Activated CD8-positive, alpha-beta T cell treated with anti-CD3 and anti-CD28 coated beads for 36 hours (primary cell): ENCODE measurements around the gene THAP8. TPM values are rescaled to one million over a fixed set of nuclear protein-coding genes. Genes with fewer than 3 reads are reported as not detected.
A peak's percentile ranks its signal among the peaks of the same experiment; 100 is the strongest.

Experiments used
- ATAC-seq: fragments of 200-7000 bp; cut with Tn5 transposase; one replicate; pipeline ENCODE4 v1.10.0; 2021; ENCODE audit warnings: mild to moderate bottlenecking, moderate library complexity
- CTCF ChIA-PET: fragments of 350-600 bp; sonication (Branson Sonifier 250); formaldehyde crosslinking; loops from one replicate; lab custom pipeline; 2021; ENCODE audit warnings: antibody characterized with exemption; lab: Charles Lee
- POLR2A ChIA-PET: fragments of 350-600 bp; sonication (Branson Sonifier 250); formaldehyde crosslinking; loops from one replicate; lab custom pipeline; 2021; ENCODE audit warnings: antibody characterized with exemption; lab: Charles Lee
- DNase-seq: peaks from one replicate; pipeline ENCODE4 v3.0.0-alpha.2; 2020
- H3K27ac Mint-ChIP-seq: one replicate; pipeline ENCODE4 v1.8.0; 2021; ENCODE audit warnings: mild to moderate bottlenecking, mixed read lengths
- H3K27me3 Mint-ChIP-seq: one replicate; pipeline ENCODE4 v1.8.0; 2021; ENCODE audit warnings: mixed read lengths
- H3K36me3 Mint-ChIP-seq: one replicate; pipeline ENCODE4 v1.8.0; 2021; ENCODE audit warnings: low read depth, mixed read lengths
- H3K4me1 Mint-ChIP-seq: one replicate; pipeline ENCODE4 v1.8.0; 2021; ENCODE audit warnings: low read depth, mixed read lengths
- H3K4me3 Mint-ChIP-seq: one replicate; pipeline ENCODE4 v1.8.0; 2021; ENCODE audit warnings: mild to moderate bottlenecking, moderate library complexity, mixed read lengths
- H3K9me3 Mint-ChIP-seq: one replicate; pipeline ENCODE4 v1.8.0; 2021; ENCODE audit warnings: mixed read lengths
- CTCF ChIP-seq: fragments of 200-600 bp; IDR thresholded peaks from one replicate; pipeline ENCODE4 v1.8.0; 2022; ENCODE audit warnings: antibody characterized with exemption, mild to moderate bottlenecking
- intact Hi-C: fragments of 100-400 bp; cut with micrococcal nuclease; formaldehyde crosslinking; loops from one replicate; pipeline ENCODE4 v1.10.0; 2022
- total RNA-seq, 2 experiments: library from RNA; stranded (reverse); gene quantifications; one replicate each; pipeline ENCODE4 v1.2.3, GENCODE V29; 2021

THAP8 gene
- total RNA-seq = 1 to 10 TPM; 3.4 to 3.7 TPM

- CTCF ChIA-PET = interaction anchor here (0.8 to 1.6 kb wide), 6 partner anchors 18 to 105 kb away, joined by 3 to 4 read pairs (median 3); partner anchors contain the start of genes ALKBH6 and TBCB
- Mint-ChIP-seq H3K4me1 (peaks cover 11% of the 10 kb centered on the region), H3K27me3 (no peaks in the 10 kb centered on the region), H3K4me3 (peak within 1 kb of the TSS; percentile 89), H3K27ac (peak within 1 kb of the TSS; percentile 98), H3K36me3 (peaks cover 20% of the 10 kb centered on the region), H3K9me3 (no peaks in the 10 kb centered on the region)
- POLR2A ChIA-PET = interaction anchor here (0.6 to 2.0 kb wide), 6 partner anchors 18 to 151 kb away, joined by 3 to 6 read pairs (median 4); partner anchors contain the start of genes POLR2I and TBCB
- ATAC-seq = peak; percentile 89
- intact Hi-C loops = loop anchor here (5.0 kb wide), 1 partner anchor 63 kb away; the partner anchor contains the start of gene TBCB
- DNase-seq = peak; percentile 100
- TF ChIP-seq CTCF = peak; percentile 45
These were observed at the start of gene THAP8 for GRCh38 chr19:36054119-36054732. TSS of gene THAP8 (minus strand) at chr19:36054285. CDS start at chr19:36054217, 68 bp downstream.

GRCh38 chr19:36103040-36103626 lies 49.0 kb upstream of the THAP8 start:
- H3K27me3 Mint-ChIP-seq = no peaks in the 10 kb centered on the region
- ChIA-PET POLR2A (interaction anchor here (1.0 to 1.4 kb wide), 4 partner anchors 8 to 89 kb away, joined by 3 to 5 read pairs (median 3); partner anchors contain the start of gene ALKBH6), CTCF (interaction anchor here (1.1 to 1.5 kb wide), 3 partner anchors 25 to 67 kb away, joined by 3 to 5 read pairs (median 3); no protein-coding TSS in a partner anchor)
- no peak overlapping the region for H3K27ac Mint-ChIP-seq
- peaks cover 16% of the 10 kb centered on the region for H3K36me3 Mint-ChIP-seq
- no peaks in the 10 kb centered on the region for H3K4me1 Mint-ChIP-seq
- no peak for TF ChIP-seq CTCF
- no peak for ATAC-seq
- H3K4me3 Mint-ChIP-seq = no peak overlapping the region
- intact Hi-C loops = no loop called here
- DNase-seq = no peak
- no peaks in the 10 kb centered on the region for H3K9me3 Mint-ChIP-seq

GRCh38 chr19:36101550-36102327 lies 47.7 kb upstream of the THAP8 start:
- ChIA-PET CTCF (no interaction called here), POLR2A (interaction anchor here (1.3 kb wide), 1 partner anchor 12 kb away, joined by 3 read pairs; no protein-coding TSS in a partner anchor)
- H3K9me3 Mint-ChIP-seq = no peaks in the 10 kb centered on the region
- H3K4me1 Mint-ChIP-seq = no peaks in the 10 kb centered on the region
- no peaks in the 10 kb centered on the region for H3K27me3 Mint-ChIP-seq
- intact Hi-C loops = no loop called here
- TF ChIP-seq CTCF = no peak
- H3K4me3 Mint-ChIP-seq = no peak overlapping the region
- H3K27ac Mint-ChIP-seq = no peak overlapping the region
- H3K36me3 Mint-ChIP-seq = peaks cover 21% of the 10 kb centered on the region
- DNase-seq = no peak
- ATAC-seq = no peak

- POLR2A ChIA-PET = interaction anchor here (0.8 to 1.0 kb wide), 2 partner anchors 11 to 21 kb away, joined by 4 read pairs; partner anchors contain the start of gene OVOL3
- CTCF ChIA-PET = no interaction called here
- TF ChIP-seq CTCF = no peak
- no peaks in the 10 kb centered on the region for H3K9me3 Mint-ChIP-seq
- DNase-seq (no peak), ATAC-seq (no peak)
- H3K4me3 Mint-ChIP-seq = no peak overlapping the region
- no peak overlapping the region for H3K27ac Mint-ChIP-seq
- intact Hi-C loops = no loop called here
- H3K36me3 Mint-ChIP-seq = peaks cover 21% of the 10 kb centered on the region
- H3K27me3 Mint-ChIP-seq = no peaks in the 10 kb centered on the region
- H3K4me1 Mint-ChIP-seq = no peaks in the 10 kb centered on the region
These were observed 46.4 kb upstream of the THAP8 start for GRCh38 chr19:36100476-36100875.
